ENCODE results near the gene KRT71. TPM values are rescaled to one million over a fixed set of nuclear protein-coding genes. Genes with fewer than 3 reads are reported as not detected.

Gene KRT71
- total and polyA plus RNA-seq, 2 of the 8 experiments (the other 6 are each of a cell fraction or from before 2014, with no cell fraction given) = not detected

GRCh38 chr12:52568111-52568510 is 15.2 kb upstream of the KRT71 start (continued):
- TF ChIP-seq CHD7 (IDR thresholded peaks at IDR 0.05; ENCODE audit: insufficient replicate concordance, low read length) (no peak), CBX5 (IDR thresholded peaks at IDR 0.05; ENCODE audit: low read depth, low read length) (no peak)

Measured in H1 (cell line).